ENCODE results near the gene ATOH8. TPM values are rescaled to one million over a fixed set of nuclear protein-coding genes. Genes with fewer than 3 reads are reported as not detected.

The ATOH8 gene
- total RNA-seq, 1 donor from 2014 or later = 13.7 TPM

DNA sequence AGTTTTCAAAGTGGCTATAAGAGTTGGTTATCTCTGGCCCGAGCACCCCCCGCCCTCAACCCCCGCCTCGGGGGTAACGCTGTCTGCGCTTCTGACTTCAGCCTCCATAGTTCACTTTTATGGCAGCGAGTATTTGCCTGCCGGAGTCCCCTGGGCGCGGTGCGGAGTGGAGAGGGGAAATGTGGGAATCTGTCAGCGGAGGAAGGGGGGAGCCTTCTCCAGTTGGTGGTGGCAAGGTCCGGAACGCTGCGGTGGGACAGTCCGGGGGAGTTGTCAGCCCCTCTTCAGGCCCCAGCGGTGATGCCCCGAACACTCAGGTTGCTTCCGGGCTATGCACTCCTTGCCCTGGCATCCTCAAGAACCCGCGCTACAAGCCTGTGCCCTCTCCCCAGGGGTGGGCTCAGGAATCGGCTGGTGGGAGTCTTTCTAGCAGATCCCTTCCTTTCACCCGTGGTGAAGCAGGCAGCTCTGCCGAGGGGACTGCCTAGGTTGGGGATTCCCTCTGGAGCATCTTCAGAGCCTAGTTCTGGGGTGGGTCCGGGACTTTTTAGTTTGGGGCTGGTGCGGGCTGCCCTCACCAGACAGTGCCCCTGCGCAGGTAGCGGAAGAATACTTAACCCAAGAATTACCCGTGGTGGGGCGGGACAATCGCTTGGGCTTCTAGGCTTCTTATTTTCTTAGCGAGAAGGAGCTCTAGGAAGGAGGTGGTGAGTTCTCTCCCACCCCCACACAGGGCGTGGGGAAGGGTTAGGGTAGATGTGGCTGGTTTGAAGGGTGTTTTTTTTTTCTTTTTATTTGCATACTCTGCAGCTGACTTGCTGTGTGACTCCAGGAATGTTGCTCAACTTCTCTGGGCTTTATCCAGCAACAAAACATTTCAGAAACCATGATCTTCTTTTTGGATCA, 1.6 kb downstream of the ATOH8 start:
- Mint-ChIP-seq H3K9me3 (no peaks in the 10 kb centered on the region), H3K4me3 (peak overlapping the region; percentile 92), H3K36me3 (no peaks in the 10 kb centered on the region), H3K27me3 (peaks cover 57% of the 10 kb centered on the region), H3K4me1 (ENCODE audit: unreplicated experiment) (peaks cover 16% of the 10 kb centered on the region), H3K27ac (peak overlapping the region; percentile 41)
- no peak for DNase-seq (ENCODE audit: extremely low spot score, unreplicated experiment)
- TF ChIP-seq, protein P1, sequence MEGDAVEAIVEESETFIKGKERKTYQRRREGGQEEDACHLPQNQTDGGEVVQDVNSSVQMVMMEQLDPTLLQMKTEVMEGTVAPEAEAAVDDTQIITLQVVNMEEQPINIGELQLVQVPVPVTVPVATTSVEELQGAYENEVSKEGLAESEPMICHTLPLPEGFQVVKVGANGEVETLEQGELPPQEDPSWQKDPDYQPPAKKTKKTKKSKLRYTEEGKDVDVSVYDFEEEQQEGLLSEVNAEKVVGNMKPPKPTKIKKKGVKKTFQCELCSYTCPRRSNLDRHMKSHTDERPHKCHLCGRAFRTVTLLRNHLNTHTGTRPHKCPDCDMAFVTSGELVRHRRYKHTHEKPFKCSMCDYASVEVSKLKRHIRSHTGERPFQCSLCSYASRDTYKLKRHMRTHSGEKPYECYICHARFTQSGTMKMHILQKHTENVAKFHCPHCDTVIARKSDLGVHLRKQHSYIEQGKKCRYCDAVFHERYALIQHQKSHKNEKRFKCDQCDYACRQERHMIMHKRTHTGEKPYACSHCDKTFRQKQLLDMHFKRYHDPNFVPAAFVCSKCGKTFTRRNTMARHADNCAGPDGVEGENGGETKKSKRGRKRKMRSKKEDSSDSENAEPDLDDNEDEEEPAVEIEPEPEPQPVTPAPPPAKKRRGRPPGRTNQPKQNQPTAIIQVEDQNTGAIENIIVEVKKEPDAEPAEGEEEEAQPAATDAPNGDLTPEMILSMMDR (conservative IDR thresholded peaks at IDR 0.05) = no peak

- H3K27me3 Mint-ChIP-seq = peaks cover 51% of the 10 kb centered on the region
- H3K4me3 Mint-ChIP-seq = peak overlapping the region; percentile 65
- H3K4me1 Mint-ChIP-seq (ENCODE audit: unreplicated experiment) = peaks cover 16% of the 10 kb centered on the region
- H3K36me3 Mint-ChIP-seq = no peaks in the 10 kb centered on the region
- H3K9me3 Mint-ChIP-seq = no peaks in the 10 kb centered on the region
- TF ChIP-seq, protein P1 (conservative IDR thresholded peaks at IDR 0.05) = no peak
- peak overlapping the region; percentile 59 for H3K27ac Mint-ChIP-seq
- no peak for DNase-seq (ENCODE audit: extremely low spot score, unreplicated experiment)
Observed at GRCh38 chr2:85756195-85756594, 2.4 kb downstream of the ATOH8 start.

- Mint-ChIP-seq H3K4me3 (peak overlapping the region; percentile 65), H3K27ac (peak overlapping the region; percentile 59), H3K4me1 (ENCODE audit: unreplicated experiment) (peaks cover 16% of the 10 kb centered on the region), H3K36me3 (no peaks in the 10 kb centered on the region), H3K9me3 (no peaks in the 10 kb centered on the region), H3K27me3 (peaks cover 44% of the 10 kb centered on the region)
- TF ChIP-seq, protein P1 (conservative IDR thresholded peaks at IDR 0.05) = no peak
- no peak for DNase-seq (ENCODE audit: extremely low spot score, unreplicated experiment)
Observed at GRCh38 chr2:85756822-85757435, 3.1 kb downstream of the ATOH8 start.

DNA sequence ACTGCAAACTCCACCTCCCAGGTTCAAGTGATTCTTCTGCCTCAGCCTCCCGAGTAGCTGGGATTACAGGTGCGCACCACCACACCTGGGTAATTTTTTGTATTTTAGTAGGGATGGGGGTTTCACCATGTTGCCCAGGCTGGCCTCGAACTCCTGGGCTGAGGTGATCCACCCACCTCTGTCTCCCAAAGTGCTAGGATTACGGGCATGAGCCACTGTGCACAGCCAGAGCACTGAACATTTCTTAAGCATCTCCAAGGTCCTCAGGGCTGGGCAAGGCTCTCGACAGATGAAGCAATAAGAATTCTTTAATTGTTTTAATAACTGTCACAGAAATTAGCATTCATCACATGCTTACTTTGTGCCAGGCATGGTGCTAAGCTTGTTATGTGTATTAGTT, 4.1 kb downstream of the ATOH8 start:
- Mint-ChIP-seq H3K27ac (no peak overlapping the region), H3K4me3 (no peak overlapping the region), H3K27me3 (peaks cover 36% of the 10 kb centered on the region), H3K4me1 (ENCODE audit: unreplicated experiment) (peaks cover 19% of the 10 kb centered on the region), H3K9me3 (no peaks in the 10 kb centered on the region), H3K36me3 (no peaks in the 10 kb centered on the region)
- no peak for DNase-seq (ENCODE audit: extremely low spot score, unreplicated experiment)
- TF ChIP-seq, protein P1 (conservative IDR thresholded peaks at IDR 0.05) = no peak

DNA sequence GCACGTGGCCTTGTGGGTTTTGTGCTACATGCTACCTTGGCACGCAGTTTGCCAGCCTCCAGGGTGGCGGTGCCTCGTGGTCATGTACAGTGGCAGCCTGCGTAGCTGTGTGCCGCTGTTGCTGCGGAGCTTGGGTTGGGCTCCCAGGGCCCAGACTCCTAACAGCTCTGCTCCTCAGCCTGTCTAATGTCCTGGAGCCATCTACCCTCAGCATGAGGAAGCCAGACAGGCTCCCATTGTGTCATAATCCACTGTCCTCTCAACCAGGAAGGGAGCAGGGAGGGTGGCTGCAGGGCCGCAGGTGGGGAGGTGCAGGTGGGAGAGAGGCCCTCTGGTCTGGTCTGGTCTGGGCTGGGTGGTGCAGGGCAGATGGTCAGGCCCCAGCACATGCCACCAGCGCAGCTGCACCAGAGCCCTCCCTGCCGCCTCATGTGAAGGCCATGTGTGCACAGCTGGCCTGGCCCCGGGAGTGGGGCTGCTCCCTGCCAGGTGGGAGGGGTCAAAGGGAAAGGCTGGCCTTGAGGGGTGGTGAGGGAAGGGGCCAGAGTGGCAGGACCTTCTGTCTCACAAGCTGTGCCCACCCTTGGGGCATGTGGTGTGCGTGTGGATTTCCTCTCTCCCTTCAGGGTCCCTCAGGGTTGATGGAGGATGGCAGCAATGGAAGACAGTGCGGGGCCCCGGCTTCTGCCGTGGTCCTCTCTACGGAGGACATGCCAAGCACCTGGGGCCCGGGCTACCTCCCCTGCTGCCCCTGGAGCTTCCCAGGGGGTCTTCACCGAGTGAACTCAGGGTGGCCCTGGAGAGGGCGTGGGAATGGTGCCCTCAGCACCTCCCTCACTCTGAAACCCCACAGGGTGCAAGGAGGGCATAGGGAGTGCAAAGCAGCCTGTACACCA, 4.8 kb downstream of the ATOH8 start:
- Mint-ChIP-seq H3K9me3 (no peaks in the 10 kb centered on the region), H3K27ac (no peak overlapping the region), H3K27me3 (peaks cover 35% of the 10 kb centered on the region), H3K4me3 (peak overlapping the region; percentile 31), H3K36me3 (no peaks in the 10 kb centered on the region), H3K4me1 (ENCODE audit: unreplicated experiment) (peaks cover 25% of the 10 kb centered on the region)
- no peak for DNase-seq (ENCODE audit: extremely low spot score, unreplicated experiment)
- TF ChIP-seq, protein P1 (conservative IDR thresholded peaks at IDR 0.05) = no peak

Measured in type B pancreatic cell (in vitro differentiated cells).